Muscle layer of colon (tissue), 2 donors: ENCODE measurements around the gene PRRX1.

Experiments used
- H3K27ac ChIP-seq: one replicate; pipeline ENCODE4 v1.7.0; 2013; ENCODE audit warnings: low read depth, mild to moderate bottlenecking, low read length, moderate library complexity
- H3K27me3 ChIP-seq, 2 donors: one replicate each; pipeline ENCODE4 v1.7.0; 2013; ENCODE audit warnings: low read length in 2 of 2, mild to moderate bottlenecking in 2 of 2; ENCODE audit not compliant: insufficient read depth in 2 of 2, control insufficient read depth in 1 of 2
- H3K36me3 ChIP-seq: one replicate; pipeline ENCODE4 v1.7.0; 2013; ENCODE audit warnings: mild to moderate bottlenecking, low read length; ENCODE audit not compliant: insufficient read depth
- H3K4me1 ChIP-seq: one replicate; pipeline ENCODE4 v1.7.0; 2013; ENCODE audit warnings: mild to moderate bottlenecking, low read length; ENCODE audit not compliant: insufficient read depth
- H3K4me3 ChIP-seq, 2 donors: one replicate each; pipeline ENCODE4 v1.7.0; 2013; ENCODE audit warnings: low read length in 2 of 2, low read depth in 1 of 2, mild to moderate bottlenecking in 1 of 2, moderate library complexity in 1 of 2
- H3K9ac ChIP-seq: one replicate; pipeline ENCODE4 v1.7.0; 2013; ENCODE audit warnings: low read length
- H3K9me3 ChIP-seq: one replicate; pipeline ENCODE4 v1.7.0; 2013; ENCODE audit warnings: mild to moderate bottlenecking, low read length
- donor health status: abdominal sarcoma.
- donor health status: Adenocarcinoma of cecum.

Gene PRRX1

DNA sequence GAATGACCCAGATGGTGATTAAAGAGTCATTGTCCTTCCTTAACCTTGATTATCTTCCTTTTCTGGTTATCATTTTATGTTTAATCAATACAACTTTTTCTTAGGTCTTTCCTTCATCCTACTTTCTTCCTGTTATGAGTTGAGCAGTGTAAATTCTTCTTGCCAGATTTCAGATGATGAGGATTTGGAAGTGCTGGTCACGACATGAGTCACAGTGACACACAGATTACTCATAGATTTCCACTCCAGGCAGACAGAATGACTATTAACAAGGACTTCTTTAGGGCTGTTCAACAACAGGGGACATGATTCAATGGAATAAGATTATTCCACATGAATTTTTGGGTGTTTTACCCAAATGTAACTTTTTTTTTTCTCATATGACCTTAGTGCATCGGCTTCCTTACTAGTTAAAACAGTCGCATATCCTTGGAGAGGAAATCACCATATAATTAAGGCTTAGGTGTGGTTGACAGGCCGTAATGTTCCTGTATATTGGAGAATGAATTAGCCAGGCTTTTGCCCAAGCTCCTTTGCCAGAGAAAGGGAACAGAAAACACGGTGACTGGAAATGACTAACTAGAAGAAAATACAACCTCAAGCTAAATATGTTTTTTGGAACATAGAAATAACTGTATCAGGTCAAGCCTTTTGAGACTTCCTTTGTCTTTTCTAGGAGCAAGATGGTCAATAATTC is 44.2 kb downstream of the PRRX1 start:
- Histone ChIP-seq H3K27me3 (no peaks in the 10 kb centered on the region), H3K4me1 (no peaks in the 10 kb centered on the region), H3K9ac (no peak overlapping the region), H3K4me3 (no peak overlapping the region), H3K9me3 (no peaks in the 10 kb centered on the region), H3K27ac (no peak overlapping the region), H3K36me3 (no peaks in the 10 kb centered on the region)

DNA sequence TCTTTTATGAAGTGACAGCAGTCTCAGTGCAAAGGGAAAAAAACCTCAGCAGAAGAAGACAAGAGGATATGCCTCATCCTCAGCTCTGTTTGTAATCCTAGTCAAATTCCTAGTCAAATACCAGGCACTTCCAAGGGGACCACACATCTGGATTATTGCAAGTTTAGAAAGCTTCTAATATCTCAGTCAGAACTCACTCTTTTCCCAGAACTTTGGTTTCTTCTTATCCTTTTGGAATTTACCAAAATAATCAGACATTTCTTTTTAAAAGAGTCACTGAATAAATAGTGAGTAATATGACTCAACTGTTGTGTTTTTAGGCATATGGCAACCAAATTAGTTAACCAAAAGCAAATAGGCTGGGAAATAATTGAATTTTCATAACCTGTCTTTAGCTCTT is 47.8 kb downstream of the PRRX1 start:
- H3K27ac ChIP-seq = no peak overlapping the region
- H3K27me3 ChIP-seq = no peaks in the 10 kb centered on the region
- no peak overlapping the region for H3K9ac ChIP-seq
- H3K9me3 ChIP-seq = no peaks in the 10 kb centered on the region
- no peak overlapping the region for H3K4me3 ChIP-seq
- no peaks in the 10 kb centered on the region for H3K36me3 ChIP-seq
- no peaks in the 10 kb centered on the region for H3K4me1 ChIP-seq

DNA sequence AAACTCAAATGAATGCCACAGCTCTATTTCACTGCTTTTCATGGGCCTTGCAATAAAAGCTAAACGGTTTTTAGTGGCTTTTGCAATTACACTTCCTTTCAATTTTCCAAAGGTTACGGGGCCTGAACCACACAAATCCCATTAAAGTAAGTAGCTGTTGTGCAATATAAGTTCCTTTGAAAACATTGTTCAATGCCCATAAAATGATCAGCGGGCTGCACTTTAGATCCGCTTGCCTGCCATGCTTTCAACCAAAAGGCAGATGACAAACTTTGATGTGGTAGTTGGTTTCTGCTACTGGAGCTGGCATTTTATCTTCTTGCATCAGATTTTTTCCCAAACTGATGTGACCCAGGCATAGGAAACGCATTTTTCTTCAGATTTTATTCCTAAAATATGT is 50.2 kb downstream of the PRRX1 start:
- Histone ChIP-seq H3K36me3 (no peaks in the 10 kb centered on the region), H3K4me3 (no peak overlapping the region), H3K27me3 (no peaks in the 10 kb centered on the region), H3K4me1 (no peaks in the 10 kb centered on the region), H3K9me3 (no peaks in the 10 kb centered on the region), H3K9ac (no peak overlapping the region), H3K27ac (no peak overlapping the region)

DNA sequence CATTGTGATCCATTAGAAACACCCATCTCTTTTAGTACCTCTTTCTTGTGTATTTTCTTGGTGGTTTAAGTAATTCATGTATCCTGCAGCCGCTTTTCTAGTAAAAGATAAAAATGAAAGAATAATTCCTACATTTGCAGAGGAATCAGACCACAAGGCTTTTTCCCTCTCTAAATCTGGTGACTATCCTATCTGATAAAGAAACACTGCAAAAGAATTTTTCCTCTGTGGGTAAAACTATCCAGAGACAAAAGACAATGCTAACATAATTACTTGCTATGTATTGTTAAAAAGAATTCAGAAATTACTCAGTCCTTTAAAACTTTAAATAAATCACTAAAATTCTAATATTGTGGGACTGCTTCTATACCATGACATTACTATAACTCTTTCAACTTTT is 51.0 kb downstream of the PRRX1 start:
- no peaks in the 10 kb centered on the region for H3K9me3 ChIP-seq
- H3K4me1 ChIP-seq = no peaks in the 10 kb centered on the region
- H3K27me3 ChIP-seq = no peaks in the 10 kb centered on the region
- no peak overlapping the region for H3K27ac ChIP-seq
- no peaks in the 10 kb centered on the region for H3K36me3 ChIP-seq
- H3K4me3 ChIP-seq = no peak overlapping the region
- no peak overlapping the region for H3K9ac ChIP-seq

DNA sequence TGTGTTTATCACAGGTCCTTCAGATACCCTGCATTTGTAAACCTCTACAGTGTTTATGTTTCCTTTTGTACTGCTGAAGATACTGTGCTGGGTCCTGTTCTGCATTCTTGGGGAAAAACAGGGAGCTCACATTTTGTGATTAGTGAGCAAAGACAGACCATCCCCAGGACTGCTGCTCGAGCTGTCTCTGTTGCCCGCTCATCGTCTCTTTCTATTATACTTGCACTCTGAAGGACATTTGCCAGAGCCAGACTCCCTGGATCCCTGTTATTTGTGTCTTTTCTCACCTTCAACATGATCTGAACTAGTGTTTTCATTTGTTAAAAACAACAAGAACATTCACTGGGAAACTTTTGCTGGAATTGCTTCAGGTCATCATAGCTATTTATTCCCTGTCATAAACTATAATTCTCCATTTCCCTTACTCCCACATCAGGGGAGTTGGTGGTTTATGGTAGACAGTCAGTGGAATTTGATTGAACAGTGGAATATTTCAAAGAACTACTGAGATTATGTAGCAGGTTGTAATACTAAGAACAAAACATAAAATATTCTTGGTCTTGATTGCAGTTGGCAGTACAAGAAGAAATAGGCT is 53.0 kb downstream of the PRRX1 start:
- Histone ChIP-seq H3K27me3 (no peaks in the 10 kb centered on the region), H3K9ac (no peak overlapping the region), H3K9me3 (no peaks in the 10 kb centered on the region), H3K36me3 (no peaks in the 10 kb centered on the region), H3K4me3 (no peak overlapping the region), H3K4me1 (no peaks in the 10 kb centered on the region), H3K27ac (no peak overlapping the region)

DNA sequence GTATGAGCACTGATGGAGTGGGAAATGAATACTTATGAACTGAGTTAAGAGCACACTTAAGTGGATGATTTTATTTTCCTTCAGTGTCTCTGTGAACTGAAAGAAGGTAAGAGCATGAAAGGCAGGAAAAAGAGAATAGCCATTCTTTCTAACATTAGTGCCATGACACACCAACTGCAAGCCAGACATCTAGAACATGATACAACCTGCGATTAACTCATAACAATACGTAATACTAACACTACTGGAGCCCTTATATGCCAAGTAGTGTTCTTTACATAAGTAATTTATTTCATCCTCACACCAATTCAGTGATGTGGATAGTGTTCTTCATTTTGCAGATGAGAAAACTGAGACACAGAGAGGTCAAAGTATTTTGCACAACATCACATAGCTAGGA is 56.7 kb downstream of the PRRX1 start:
- Histone ChIP-seq H3K9me3 (no peaks in the 10 kb centered on the region), H3K9ac (no peak overlapping the region), H3K36me3 (no peaks in the 10 kb centered on the region), H3K4me3 (no peak overlapping the region), H3K27me3 (no peaks in the 10 kb centered on the region), H3K27ac (no peak overlapping the region), H3K4me1 (no peaks in the 10 kb centered on the region)

DNA sequence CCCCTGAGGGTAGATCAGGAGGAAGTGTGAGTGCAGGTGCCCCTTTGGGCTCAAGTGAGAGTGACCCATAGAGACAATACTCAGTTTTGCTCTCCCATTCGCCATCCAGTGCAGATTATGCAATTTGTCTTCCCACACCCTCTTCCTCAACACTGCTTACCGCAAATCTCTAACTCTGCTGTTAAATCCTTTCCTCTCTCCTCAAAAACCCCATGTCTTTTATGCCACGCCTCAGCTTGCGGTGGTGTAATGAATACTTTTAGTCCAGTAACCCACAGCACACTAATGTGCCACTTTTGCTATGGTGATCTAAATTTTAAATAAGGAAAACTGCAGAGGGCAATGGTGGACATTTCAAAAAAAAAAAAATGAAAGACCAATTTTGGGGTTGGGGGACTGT is 57.7 kb downstream of the PRRX1 start:
- Histone ChIP-seq H3K27me3 (no peaks in the 10 kb centered on the region), H3K9me3 (no peaks in the 10 kb centered on the region), H3K4me3 (no peak overlapping the region), H3K36me3 (no peaks in the 10 kb centered on the region), H3K9ac (no peak overlapping the region), H3K27ac (no peak overlapping the region), H3K4me1 (no peaks in the 10 kb centered on the region)

DNA sequence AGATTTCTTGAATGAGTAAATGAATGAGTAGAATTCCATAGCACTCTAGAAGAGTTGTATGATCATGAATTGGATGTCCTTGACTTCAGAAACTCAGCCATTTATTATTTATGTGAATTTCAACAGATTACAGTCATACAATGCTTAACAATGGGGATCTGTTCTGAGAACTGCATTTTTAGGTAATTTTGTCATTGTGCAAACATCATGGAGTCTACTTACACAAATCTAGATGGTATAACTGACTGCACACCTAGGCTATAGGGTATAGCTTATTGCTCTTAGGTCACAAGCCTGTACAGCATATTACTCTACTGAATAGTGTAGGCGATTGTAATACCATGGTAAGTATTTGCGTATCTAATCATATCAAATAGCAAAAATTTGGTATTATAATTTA is 59.6 kb downstream of the PRRX1 start:
- Histone ChIP-seq H3K4me1 (no peaks in the 10 kb centered on the region), H3K4me3 (no peak overlapping the region), H3K27ac (no peak overlapping the region), H3K9ac (no peak overlapping the region), H3K9me3 (no peaks in the 10 kb centered on the region), H3K27me3 (no peaks in the 10 kb centered on the region), H3K36me3 (no peaks in the 10 kb centered on the region)

DNA sequence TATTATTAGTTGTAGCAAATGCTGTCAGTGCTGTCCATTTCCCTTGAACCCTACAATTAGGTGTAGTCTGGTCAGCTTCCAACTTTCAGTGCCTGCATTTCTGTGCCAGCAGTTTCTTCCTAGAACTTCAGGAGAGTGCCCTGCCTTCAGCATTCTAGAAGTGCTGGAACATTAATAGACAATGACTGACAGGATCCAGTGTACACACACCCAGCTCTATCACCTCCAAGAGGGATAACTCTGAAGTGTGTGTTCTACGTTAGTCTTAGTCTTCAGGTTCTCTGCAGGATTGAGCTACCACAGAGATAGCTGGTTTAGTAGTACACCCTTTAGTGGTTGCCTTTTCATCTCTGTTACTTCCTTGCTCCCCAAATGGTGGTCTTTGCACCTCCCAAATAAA is 61.4 kb downstream of the PRRX1 start:
- no peaks in the 10 kb centered on the region for H3K4me1 ChIP-seq
- no peak overlapping the region for H3K9ac ChIP-seq
- H3K9me3 ChIP-seq = no peaks in the 10 kb centered on the region
- no peaks in the 10 kb centered on the region for H3K36me3 ChIP-seq
- H3K27me3 ChIP-seq = no peaks in the 10 kb centered on the region
- H3K27ac ChIP-seq = no peak overlapping the region
- no peak overlapping the region for H3K4me3 ChIP-seq

DNA sequence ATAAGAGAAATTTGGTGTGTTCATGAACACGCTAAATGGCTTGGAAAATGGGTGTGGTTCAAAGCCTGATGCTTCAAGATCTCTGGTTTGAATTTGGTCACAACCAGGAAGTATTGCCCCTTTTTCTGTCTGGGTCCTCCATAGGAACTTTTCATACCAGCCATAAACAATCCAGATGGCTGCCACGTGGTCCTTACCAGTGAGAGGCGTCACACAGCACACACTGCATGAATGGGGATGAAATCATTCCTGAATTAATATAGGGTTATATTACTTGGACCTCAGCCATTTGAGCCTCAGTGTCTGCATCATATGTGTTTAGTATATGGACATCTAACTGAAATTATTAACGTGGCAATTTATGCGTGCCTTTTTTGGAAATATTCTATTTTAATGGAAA is 64.0 kb downstream of the PRRX1 start:
- no peaks in the 10 kb centered on the region for H3K27me3 ChIP-seq
- H3K4me1 ChIP-seq = no peaks in the 10 kb centered on the region
- H3K27ac ChIP-seq = no peak overlapping the region
- no peak overlapping the region for H3K9ac ChIP-seq
- H3K4me3 ChIP-seq = no peak overlapping the region
- H3K36me3 ChIP-seq = no peaks in the 10 kb centered on the region
- no peaks in the 10 kb centered on the region for H3K9me3 ChIP-seq

DNA sequence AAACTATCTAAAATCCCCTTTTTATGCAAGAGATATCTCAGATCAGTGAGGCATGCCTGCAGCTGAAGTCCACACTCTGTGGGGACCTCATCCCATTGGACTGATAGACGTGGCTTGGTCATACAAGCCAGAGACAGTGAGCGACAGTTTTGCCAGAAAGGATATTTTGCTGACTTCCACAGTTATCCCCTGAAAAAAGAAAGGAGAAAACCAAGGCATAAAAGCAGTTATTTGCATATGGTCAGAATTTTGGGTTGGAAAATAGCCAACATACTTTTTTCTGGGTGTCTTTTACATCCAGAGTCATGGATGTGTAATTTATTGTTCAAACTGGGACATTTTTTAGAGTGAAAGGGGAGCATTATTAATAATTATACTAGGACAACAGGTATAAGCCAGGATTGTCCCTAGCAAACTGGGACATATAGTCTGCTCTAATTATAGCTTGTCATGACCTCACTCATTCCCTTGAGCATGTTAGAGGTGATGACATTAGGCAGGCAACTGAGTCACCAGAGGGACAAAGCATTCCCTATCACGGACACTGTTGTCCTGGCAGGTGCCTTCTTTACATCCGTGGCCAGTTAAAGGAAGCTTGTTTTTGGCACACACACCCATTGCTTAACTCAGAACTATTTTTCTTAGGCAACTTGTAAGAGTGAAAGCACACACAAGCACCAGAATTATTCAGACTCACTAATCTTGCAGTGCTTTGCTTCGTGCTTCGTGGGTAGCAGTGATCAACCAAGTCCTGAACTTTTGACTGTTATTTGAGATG is 65.5 kb downstream of the PRRX1 start:
- H3K4me1 ChIP-seq = no peaks in the 10 kb centered on the region
- H3K4me3 ChIP-seq = no peak overlapping the region
- H3K36me3 ChIP-seq = no peaks in the 10 kb centered on the region
- no peaks in the 10 kb centered on the region for H3K27me3 ChIP-seq
- H3K27ac ChIP-seq = no peak overlapping the region
- no peaks in the 10 kb centered on the region for H3K9me3 ChIP-seq
- no peak overlapping the region for H3K9ac ChIP-seq
